Endothelial cell (in vitro differentiated cells): ENCODE measurements around the gene CKS1B. TPM values are rescaled to one million over a fixed set of nuclear protein-coding genes. Genes with fewer than 3 reads are reported as not detected.

Source experiments
- DNase-seq: peaks from one replicate; pipeline ENCODE4 v3.0.0; 2021; ENCODE audit warnings: low spot score
- H3K27ac Mint-ChIP-seq: one replicate; pipeline ENCODE4 v1.8.0; 2021; ENCODE audit warnings: mixed read lengths, inconsistent platforms; ENCODE audit not compliant: unreplicated experiment
- H3K27me3 Mint-ChIP-seq: one replicate; pipeline ENCODE4 v1.8.0; 2021; ENCODE audit warnings: mild to moderate bottlenecking, moderate library complexity, mixed read lengths, inconsistent platforms; ENCODE audit not compliant: unreplicated experiment
- H3K36me3 Mint-ChIP-seq: one replicate; pipeline ENCODE4 v1.8.0; 2021; ENCODE audit warnings: mild to moderate bottlenecking, low read depth, mixed read lengths, inconsistent platforms; ENCODE audit not compliant: unreplicated experiment
- H3K4me1 Mint-ChIP-seq: one replicate; pipeline ENCODE4 v1.8.0; 2021; ENCODE audit warnings: mild to moderate bottlenecking, mixed read lengths, inconsistent platforms; ENCODE audit not compliant: unreplicated experiment
- H3K4me3 Mint-ChIP-seq: one replicate; pipeline ENCODE4 v1.8.0; 2021; ENCODE audit warnings: mild to moderate bottlenecking, mixed read lengths, inconsistent platforms; ENCODE audit not compliant: unreplicated experiment
- H3K9me3 Mint-ChIP-seq: one replicate; pipeline ENCODE4 v1.8.0; 2021; ENCODE audit warnings: mixed read lengths, inconsistent platforms; ENCODE audit not compliant: unreplicated experiment
- CTCF ChIP-seq: fragments of 200-600 bp; sonication (generic); IDR thresholded peaks from one replicate; pipeline ENCODE4 v1.5.0; 2021; ENCODE audit warnings: antibody characterized with exemption; ENCODE audit not compliant: unreplicated experiment
- total RNA-seq: library from RNA; stranded (reverse); fragmentation: NEBNext Ultra II Directional; extraction: Animal tissue kit (Norgen Biotek cat#: 25700); gene quantifications from one replicate; pipeline ENCODE4 v1.2.1, GENCODE V29; 2021; ENCODE audit not compliant: unreplicated experiment

Gene CKS1B
- total RNA-seq, 1 donor from 2014 or later: 48.3 TPM

- H3K27ac Mint-ChIP-seq: peak overlapping the region; percentile 99
- no peak for DNase-seq
- H3K4me1 Mint-ChIP-seq: peaks cover 73% of the 10 kb centered on the region
- H3K36me3 Mint-ChIP-seq: peaks cover 51% of the 10 kb centered on the region
- no peak for TF ChIP-seq CTCF
- no peaks in the 10 kb centered on the region for H3K9me3 Mint-ChIP-seq
- H3K27me3 Mint-ChIP-seq: peaks cover 36% of the 10 kb centered on the region
- H3K4me3 Mint-ChIP-seq: no peak overlapping the region
Observed at GRCh38 chr1:154969246-154969645, 5.2 kb upstream of the CKS1B start.

GRCh38 chr1:154969860-154970452, 4.5 kb upstream of the CKS1B start:
- H3K36me3 Mint-ChIP-seq: peaks cover 46% of the 10 kb centered on the region
- peaks cover 68% of the 10 kb centered on the region for H3K4me1 Mint-ChIP-seq
- no peak for DNase-seq
- peak overlapping the region; percentile 99 for H3K27ac Mint-ChIP-seq
- no peak overlapping the region for H3K4me3 Mint-ChIP-seq
- TF ChIP-seq CTCF: no peak
- no peaks in the 10 kb centered on the region for H3K9me3 Mint-ChIP-seq
- H3K27me3 Mint-ChIP-seq: peaks cover 36% of the 10 kb centered on the region

- no peaks in the 10 kb centered on the region for H3K9me3 Mint-ChIP-seq
- DNase-seq: peak; percentile 87
- no peak within 1 kb of the TSS for H3K4me3 Mint-ChIP-seq
Observed at GRCh38 chr1:154970631-154971340, 3.7 kb upstream of the CKS1B start, which contains the start of gene SHC1. Gene SHC1, minus strand, starts transcription at chr1:154970747. Its CDS starts 221 bp downstream, at chr1:154970526.

GRCh38 chr1:154971341-154971998, 3.0 kb upstream of the CKS1B start:
- Mint-ChIP-seq H3K27ac (peak overlapping the region; percentile 99), H3K4me3 (no peak overlapping the region), H3K27me3 (peaks cover 35% of the 10 kb centered on the region)

More at GRCh38 chr1:154970631-154971340, 3.7 kb upstream of the CKS1B start, which contains the start of gene SHC1:
- H3K27me3 Mint-ChIP-seq: peaks cover 35% of the 10 kb centered on the region
- peak within 1 kb of the TSS; percentile 99 for H3K27ac Mint-ChIP-seq
- peaks cover 61% of the 10 kb centered on the region for H3K4me1 Mint-ChIP-seq
- H3K36me3 Mint-ChIP-seq: peaks cover 38% of the 10 kb centered on the region
- no peak for TF ChIP-seq CTCF

More at GRCh38 chr1:154971341-154971998, 3.0 kb upstream of the CKS1B start:
- Mint-ChIP-seq H3K36me3 (peaks cover 37% of the 10 kb centered on the region), H3K9me3 (no peaks in the 10 kb centered on the region), H3K4me1 (peaks cover 54% of the 10 kb centered on the region)
- no peak for TF ChIP-seq CTCF
- no peak for DNase-seq
